Measurements from ENCODE around the gene PC. TPM values are rescaled to one million over a fixed set of nuclear protein-coding genes. Genes with fewer than 3 reads are reported as not detected.

Gene PC
- total RNA-seq, 1 experiment from 2014 or later = 11.9 TPM

Other genes with a start within 250 kb of the PC start
- gene SPTBN2, start 229.2 kb downstream of the PC start, total RNA-seq (2014; rRNA removed; shearing (Covaris generic); ENCODE audit: low replicate concordance) = 0.71 and 0.87 TPM in 2 replicates
- 25.6 and 25.9 TPM in 2 replicates for gene RCE1, start 114.9 kb downstream of the PC start, total RNA-seq (2014; rRNA removed; shearing (Covaris generic); ENCODE audit: low replicate concordance)
- not detected in 2 replicates for gene LRFN4, start 101.3 kb downstream of the PC start, total RNA-seq (2014; rRNA removed; shearing (Covaris generic); ENCODE audit: low replicate concordance)
- gene C11orf86, start 16.9 kb upstream of the PC start, total RNA-seq (2014; rRNA removed; shearing (Covaris generic); ENCODE audit: low replicate concordance) = not detected in 2 replicates
- 0.03 TPM in 1 of 2 replicates, not detected in the other for gene SYT12, start 64.8 kb upstream of the PC start, total RNA-seq (2014; rRNA removed; shearing (Covaris generic); ENCODE audit: low replicate concordance)
- 4.1 and 5.6 TPM in 2 replicates for gene RHOD, start 98.5 kb upstream of the PC start, total RNA-seq (2014; rRNA removed; shearing (Covaris generic); ENCODE audit: low replicate concordance)
- gene KDM2A, start 160.9 kb upstream of the PC start, total RNA-seq (2014; rRNA removed; shearing (Covaris generic); ENCODE audit: low replicate concordance) = 9.2 and 14.8 TPM in 2 replicates

All from Caki2 (cell line).